ENCODE results near the gene TNFRSF1B. TPM values are rescaled to one million over a fixed set of nuclear protein-coding genes. Genes with fewer than 3 reads are reported as not detected.

Gene TNFRSF1B
- polyA plus RNA-seq, 1 donor from 2014 or later = not detected

DNA sequence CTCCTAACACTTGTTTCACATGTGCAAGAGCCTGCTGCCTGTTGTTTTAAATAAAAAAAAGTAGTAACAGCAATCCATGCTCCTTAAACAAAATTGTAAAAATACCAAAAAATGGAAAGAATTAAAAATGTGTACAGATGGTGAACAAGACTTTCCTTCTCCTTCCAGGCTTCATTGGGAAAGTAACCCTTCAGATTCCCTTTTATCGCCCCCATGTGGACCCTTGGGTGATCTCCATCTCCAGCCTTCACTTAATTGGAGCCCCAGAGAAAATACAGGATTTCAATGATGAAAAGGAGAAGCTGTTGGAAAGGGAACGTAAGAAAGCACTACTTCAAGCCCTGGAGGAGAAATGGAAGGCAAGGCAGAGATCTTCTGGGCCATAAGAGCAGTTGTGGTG lies 77.3 kb downstream of the TNFRSF1B start:
- no peaks in the 10 kb centered on the region for H4K20me1 ChIP-seq (ENCODE audit: insufficient read depth)
- H3K36me3 ChIP-seq (ENCODE audit: insufficient read depth, low read length) = peaks cover 2% of the 10 kb centered on the region
- H3K9me2 ChIP-seq (ENCODE audit: insufficient read depth, low read length) = no peaks in the 10 kb centered on the region
- no peak overlapping the region for H2AFZ ChIP-seq (ENCODE audit: low read depth, low read length)
- no peaks in the 10 kb centered on the region for H3K79me2 ChIP-seq (replicated peaks; ENCODE audit: insufficient read depth, low read length)
- H3K4me2 ChIP-seq (ENCODE audit: low read length) = no peak overlapping the region
- no peak for TF ChIP-seq SMC3 (conservative IDR thresholded peaks at IDR 0.05; ENCODE audit: poor library complexity)
- TF ChIP-seq, protein P1, sequence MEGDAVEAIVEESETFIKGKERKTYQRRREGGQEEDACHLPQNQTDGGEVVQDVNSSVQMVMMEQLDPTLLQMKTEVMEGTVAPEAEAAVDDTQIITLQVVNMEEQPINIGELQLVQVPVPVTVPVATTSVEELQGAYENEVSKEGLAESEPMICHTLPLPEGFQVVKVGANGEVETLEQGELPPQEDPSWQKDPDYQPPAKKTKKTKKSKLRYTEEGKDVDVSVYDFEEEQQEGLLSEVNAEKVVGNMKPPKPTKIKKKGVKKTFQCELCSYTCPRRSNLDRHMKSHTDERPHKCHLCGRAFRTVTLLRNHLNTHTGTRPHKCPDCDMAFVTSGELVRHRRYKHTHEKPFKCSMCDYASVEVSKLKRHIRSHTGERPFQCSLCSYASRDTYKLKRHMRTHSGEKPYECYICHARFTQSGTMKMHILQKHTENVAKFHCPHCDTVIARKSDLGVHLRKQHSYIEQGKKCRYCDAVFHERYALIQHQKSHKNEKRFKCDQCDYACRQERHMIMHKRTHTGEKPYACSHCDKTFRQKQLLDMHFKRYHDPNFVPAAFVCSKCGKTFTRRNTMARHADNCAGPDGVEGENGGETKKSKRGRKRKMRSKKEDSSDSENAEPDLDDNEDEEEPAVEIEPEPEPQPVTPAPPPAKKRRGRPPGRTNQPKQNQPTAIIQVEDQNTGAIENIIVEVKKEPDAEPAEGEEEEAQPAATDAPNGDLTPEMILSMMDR (IDR thresholded peaks at IDR 0.05; ENCODE audit: poor library complexity, severe bottlenecking) = no peak
- no peaks in the 10 kb centered on the region for H3K9me3 ChIP-seq (ENCODE audit: low read length)
- no peaks in the 10 kb centered on the region for H3F3A ChIP-seq (ENCODE audit: insufficient read depth, low read length, poor library complexity, severe bottlenecking)
- no peak overlapping the region for H3K4me3 ChIP-seq (ENCODE audit: low read length)
- no peak overlapping the region for H3K9ac ChIP-seq (ENCODE audit: low read length)
- H3K27ac ChIP-seq (ENCODE audit: low read length) = no peak overlapping the region
- no peaks in the 10 kb centered on the region for H3K27me3 ChIP-seq (ENCODE audit: insufficient read depth, low read depth, low read length)

GRCh38 chr1:12244585-12244984 lies 77.8 kb downstream of the TNFRSF1B start:
- Histone ChIP-seq H3K27me3 (ENCODE audit: insufficient read depth, low read depth, low read length) (no peaks in the 10 kb centered on the region), H4K20me1 (ENCODE audit: insufficient read depth) (no peaks in the 10 kb centered on the region), H3K27ac (ENCODE audit: low read length) (no peak overlapping the region), H3K9me2 (ENCODE audit: insufficient read depth, low read length) (no peaks in the 10 kb centered on the region), H3K36me3 (ENCODE audit: insufficient read depth, low read length) (peaks cover 5% of the 10 kb centered on the region), H3K4me3 (ENCODE audit: low read length) (no peak overlapping the region), H3K79me2 (replicated peaks; ENCODE audit: insufficient read depth, low read length) (no peaks in the 10 kb centered on the region), H3K9me3 (ENCODE audit: low read length) (no peaks in the 10 kb centered on the region), H2AFZ (ENCODE audit: low read depth, low read length) (no peak overlapping the region), H3K9ac (ENCODE audit: low read length) (no peak overlapping the region), H3F3A (ENCODE audit: insufficient read depth, low read length, poor library complexity, severe bottlenecking) (no peaks in the 10 kb centered on the region), H3K4me2 (ENCODE audit: low read length) (no peak overlapping the region)
- TF ChIP-seq EZH2 (IDR thresholded peaks at IDR 0.05; ENCODE audit: borderline replicate concordance, insufficient read depth, low read length, poor library complexity, severe bottlenecking) = no peak
- TF ChIP-seq MXI1 (conservative IDR thresholded peaks at IDR 0.05; ENCODE audit: poor library complexity, severe bottlenecking) = no peak
- no peak for TF ChIP-seq RAD21 (conservative IDR thresholded peaks at IDR 0.05)
- no peak for TF ChIP-seq REST (IDR thresholded peaks at IDR 0.05; ENCODE audit: borderline replicate concordance)
- TF ChIP-seq SMC3 (conservative IDR thresholded peaks at IDR 0.05; ENCODE audit: poor library complexity) = no peak
- TF ChIP-seq, protein P1 (IDR thresholded peaks at IDR 0.05; ENCODE audit: poor library complexity, severe bottlenecking) = no peak
- no peak for TF ChIP-seq EP300 (conservative IDR thresholded peaks at IDR 0.05; ENCODE audit: poor library complexity, severe bottlenecking)
- TF ChIP-seq TAF1 (IDR thresholded peaks at IDR 0.05; ENCODE audit: low read depth) = no peak
- no peak for TF ChIP-seq POLR2AphosphoS5 (IDR thresholded peaks at IDR 0.05)

Measured in neural cell (in vitro differentiated cells).